Erythroblast (primary cell): Measurements from ENCODE around the gene C2orf42.

Experiments used
- GATA1 ChIP-seq: IDR thresholded peaks from 2 replicates; pipeline ENCODE4 v1.6.1; 2011; ENCODE audit warnings: low read depth, mild to moderate bottlenecking, control low read depth, low read length, moderate library complexity
- POLR2A ChIP-seq: IDR thresholded peaks from 2 replicates; pipeline ENCODE4 v1.6.1; 2011; ENCODE audit warnings: mild to moderate bottlenecking, low read length

- TF ChIP-seq POLR2A (no peak), GATA1 (no peak)
These were observed 73.8 kb downstream of the C2orf42 start for GRCh38 chr2:70116936-70117552.
